HEK293 (cell line): ENCODE results near the gene SFPQ.

Experiments
- CTCF ChIA-PET: fragments of 350-600 bp; formaldehyde crosslinking; extraction: SDS; loops from one replicate; lab custom pipeline; 2021; ENCODE audit warnings: antibody characterized with exemption; lab: Yijun Ruan, JAX
- POLR2A ChIA-PET: fragments of 300-600 bp; formaldehyde crosslinking; extraction: SDS; loops from one replicate; lab custom pipeline; 2020; ENCODE audit warnings: antibody characterized with exemption, inconsistent platforms; lab: Yijun Ruan, JAX
- H3K27ac ChIP-seq: fragments of 200-500 bp; sonication (Bioruptor generic); 2 replicates; pipeline ENCODE4 v1.5.1; 2014; ENCODE audit warnings: low read depth, low read length, control low read depth, inconsistent platforms; ENCODE audit errors: extremely low read depth
- H3K36me3 ChIP-seq, 2 experiments: fragments of 200-500 bp in 1 of 2; sonication (Bioruptor generic) in 1 of 2; 1 replicate in 1 of 2; 2 replicates in 1 of 2; pipeline ENCODE4 v1.5.1; 2014 to 2017; ENCODE audit warnings: inconsistent platforms in 2 of 2, low read length in 2 of 2; ENCODE audit not compliant: control insufficient read depth in 2 of 2, insufficient read depth in 1 of 2
- H3K4me1 ChIP-seq: fragments of 200-500 bp; sonication (Bioruptor generic); 2 replicates; pipeline ENCODE4 v1.5.1; 2014; ENCODE audit warnings: mild to moderate bottlenecking, low read length, inconsistent platforms; ENCODE audit not compliant: control insufficient read depth, insufficient read depth
- H3K4me3 ChIP-seq: 2 replicates; pipeline ENCODE4 v1.5.1; 2011; ENCODE audit warnings: low read depth, mild to moderate bottlenecking, control low read depth, low read length, moderate library complexity
- H3K9me3 ChIP-seq: fragments of 200-500 bp; sonication (Bioruptor generic); 2 replicates; pipeline ENCODE4 v1.5.1; 2014; ENCODE audit warnings: low read depth, low read length, inconsistent platforms; ENCODE audit not compliant: control insufficient read depth, insufficient read depth
- BCL11A ChIP-seq: fragments of 450-650 bp; formaldehyde crosslinking; IDR thresholded peaks from 2 replicates; pipeline ENCODE4 v1.5.1; 2016; ENCODE audit warnings: low read depth, missing biosample characterization, missing genetic modification characterization
- BCL6B ChIP-seq: fragments of 450-650 bp; formaldehyde crosslinking; IDR thresholded peaks from 2 replicates; pipeline ENCODE4 v1.5.1; 2017; ENCODE audit warnings: missing biosample characterization, missing genetic modification characterization
- ELK4 ChIP-seq: IDR thresholded peaks from 2 replicates; pipeline ENCODE4 v1.6.1; 2011; ENCODE audit warnings: mild to moderate bottlenecking, low read depth, low read length, borderline replicate concordance
- HOXC10 ChIP-seq: sonication (generic); formaldehyde crosslinking; IDR thresholded peaks from 2 replicates; pipeline ENCODE4 v1.8.1; 2023; ENCODE audit warnings: mild to moderate bottlenecking, missing genetic modification reagents
- INSM2 ChIP-seq: fragments of 450-650 bp; formaldehyde crosslinking; IDR thresholded peaks from 2 replicates; pipeline ENCODE4 v1.5.1; 2016; ENCODE audit warnings: missing biosample characterization, missing genetic modification characterization
- KLF10 ChIP-seq: fragments of 450-650 bp; IDR thresholded peaks from 2 replicates; pipeline ENCODE4 v1.5.1; 2018; ENCODE audit warnings: missing biosample characterization, mild to moderate bottlenecking, missing genetic modification characterization
- KLF7 ChIP-seq: fragments of 450-650 bp; formaldehyde crosslinking; IDR thresholded peaks from 2 replicates; pipeline ENCODE4 v1.5.1; 2016; ENCODE audit warnings: missing biosample characterization, missing genetic modification characterization, borderline replicate concordance
- SETDB1 ChIP-seq: IDR thresholded peaks from one replicate; pipeline ENCODE4 v1.6.1; 2017; ENCODE audit warnings: mild to moderate bottlenecking, low read length, moderate library complexity, mixed read lengths; ENCODE audit not compliant: insufficient read length
- SP3 ChIP-seq: fragments of 450-650 bp; formaldehyde crosslinking; IDR thresholded peaks from 2 replicates; pipeline ENCODE4 v1.5.1; 2016; ENCODE audit warnings: missing biosample characterization, missing genetic modification characterization
- SP7 ChIP-seq: fragments of 450-650 bp; formaldehyde crosslinking; IDR thresholded peaks from 2 replicates; pipeline ENCODE4 v1.5.1; 2016; ENCODE audit warnings: missing biosample characterization, missing genetic modification characterization
- YY2 ChIP-seq: fragments of 450-650 bp; formaldehyde crosslinking; IDR thresholded peaks from 2 replicates; pipeline ENCODE4 v1.5.1; 2016; ENCODE audit warnings: missing biosample characterization, missing genetic modification characterization
- ZBTB1 ChIP-seq: fragments of 450-650 bp; formaldehyde crosslinking; IDR thresholded peaks from 2 replicates; pipeline ENCODE4 v1.5.1; 2016; ENCODE audit warnings: missing biosample characterization, missing genetic modification characterization
- ZBTB44 ChIP-seq: fragments of 450-650 bp; IDR thresholded peaks from 2 replicates; pipeline ENCODE4 v1.5.1; 2018; ENCODE audit warnings: missing biosample characterization, mild to moderate bottlenecking, missing genetic modification characterization
- ZBTB48 ChIP-seq: fragments of 450-650 bp; formaldehyde crosslinking; IDR thresholded peaks from 2 replicates; pipeline ENCODE4 v1.5.1; 2016; ENCODE audit warnings: missing biosample characterization, missing genetic modification characterization
- ZFP37 ChIP-seq: fragments of 450-650 bp; formaldehyde crosslinking; IDR thresholded peaks from 2 replicates; pipeline ENCODE4 v1.5.1; 2016; ENCODE audit warnings: missing biosample characterization, missing genetic modification characterization
- ZFP41 ChIP-seq: fragments of 450-650 bp; formaldehyde crosslinking; IDR thresholded peaks from 2 replicates; pipeline ENCODE4 v1.5.1; 2016; ENCODE audit warnings: missing biosample characterization, missing genetic modification characterization, borderline replicate concordance
- ZNF18 ChIP-seq: fragments of 450-650 bp; formaldehyde crosslinking; IDR thresholded peaks from 2 replicates; pipeline ENCODE4 v1.5.1; 2016; ENCODE audit warnings: missing biosample characterization, missing genetic modification characterization
- ZNF302 ChIP-seq: fragments of 450-650 bp; formaldehyde crosslinking; IDR thresholded peaks from 2 replicates; pipeline ENCODE4 v1.5.1; 2016; ENCODE audit warnings: missing biosample characterization, missing genetic modification characterization, low read depth
- ZNF37A ChIP-seq: fragments of 450-650 bp; IDR thresholded peaks from 2 replicates; pipeline ENCODE4 v1.5.1; 2018; ENCODE audit warnings: missing biosample characterization, missing genetic modification characterization
- ZNF423 ChIP-seq: fragments of 450-650 bp; formaldehyde crosslinking; IDR thresholded peaks from 2 replicates; pipeline ENCODE4 v1.5.1; 2016; ENCODE audit warnings: missing biosample characterization, missing genetic modification characterization
- ZNF426 ChIP-seq: fragments of 450-650 bp; formaldehyde crosslinking; IDR thresholded peaks from 2 replicates; pipeline ENCODE4 v1.5.1; 2017; ENCODE audit warnings: missing biosample characterization, missing genetic modification characterization, mild to moderate bottlenecking, inconsistent platforms, moderate library complexity
- ZNF513 ChIP-seq: fragments of 450-650 bp; IDR thresholded peaks from 2 replicates; pipeline ENCODE4 v1.5.1; 2018; ENCODE audit warnings: missing biosample characterization, missing genetic modification characterization
- ZNF530 ChIP-seq: fragments of 450-650 bp; formaldehyde crosslinking; IDR thresholded peaks from 2 replicates; pipeline ENCODE4 v1.5.1; 2016; ENCODE audit warnings: low read depth, missing biosample characterization, missing genetic modification characterization
- ZNF561 ChIP-seq: fragments of 450-650 bp; IDR thresholded peaks from 2 replicates; pipeline ENCODE4 v1.5.1; 2018; ENCODE audit warnings: missing biosample characterization, missing genetic modification characterization, borderline replicate concordance
- ZNF830 ChIP-seq: fragments of 450-650 bp; IDR thresholded peaks from 2 replicates; pipeline ENCODE4 v1.5.0; 2018; ENCODE audit warnings: missing biosample characterization, missing genetic modification characterization, low read depth, mild to moderate bottlenecking, moderate library complexity

The SFPQ gene

GRCh38 chr1:35201631-35202030, 8.7 kb upstream of the SFPQ start:
- Histone ChIP-seq H3K9me3 (no peaks in the 10 kb centered on the region), H3K27ac (no peak overlapping the region), H3K36me3 (no peaks in the 10 kb centered on the region), H3K4me3 (no peak overlapping the region), H3K4me1 (no peaks in the 10 kb centered on the region)
- no peak for TF ChIP-seq SP3
- TF ChIP-seq INSM2 = no peak
- TF ChIP-seq ZBTB1 = no peak
- no peak for TF ChIP-seq KLF7 (tag by site-specific recombination)
- TF ChIP-seq SP7 (tag by site-specific recombination) = peak; percentile 61
- CTCF ChIA-PET = interaction anchor here (0.5 to 1.6 kb wide), 19 partner anchors 9 to 574 kb away, joined by 3 to 12 read pairs (median 4); partner anchors contain the start of gene SFPQ
- POLR2A ChIA-PET = interaction anchor here (1.1 kb wide), 1 partner anchor 9 kb away, joined by 8 read pairs; the partner anchor contains the start of gene SFPQ

GRCh38 chr1:35192056-35192852, 691 bp downstream of the SFPQ start:
- peaks cover 39 to 46% of the 10 kb centered on the region in 2 experiments for H3K36me3 ChIP-seq
- TF ChIP-seq ZFP41 (tag by site-specific recombination) (no peak), ZNF426 (no peak), KLF10 (tag by site-specific recombination) (peak; percentile 12; the same call in 1 of the 2 replicates), YY2 (tag by site-specific recombination) (peak; percentile 69), ZNF37A (tag by site-specific recombination) (no peak), ZBTB44 (tag by site-specific recombination) (no peak), ZNF561 (tag by site-specific recombination) (peak; percentile 49; the same call in 1 of the 2 replicates), HOXC10 (CRISPR knock-in tag) (peak; percentile 50; the same call in 1 of the 2 replicates), ZBTB48 (tag by site-specific recombination) (peak; percentile 30; the same call in 1 of the 2 replicates), ZNF423 (tag by site-specific recombination) (no peak), ZNF302 (tag by site-specific recombination) (no peak), ZNF18 (tag by site-specific recombination) (no peak), ZNF513 (tag by site-specific recombination) (no peak), ELK4 (no peak), BCL11A (tag by site-specific recombination) (no peak), ZNF830 (tag by site-specific recombination) (no peak), ZNF530 (tag by site-specific recombination) (no peak), BCL6B (tag by site-specific recombination) (no peak), KLF7 (tag by site-specific recombination) (no peak), ZFP37 (tag by site-specific recombination) (0 out of 2 replicates have a peak, but pooled peaks have one; percentile 87), SETDB1 (no peak)

More at GRCh38 chr1:35192056-35192852, 691 bp downstream of the SFPQ start:
- ChIA-PET CTCF (interaction anchor here (0.7 kb wide), 1 partner anchor 10 kb away, joined by 3 read pairs; no protein-coding TSS in a partner anchor), POLR2A (interaction anchor here (0.5 to 1.6 kb wide), 8 partner anchors 9 to 366 kb away, joined by 3 to 13 read pairs (median 5); partner anchors contain the start of genes NCDN, ZMYM4 and ZMYM6)
- Histone ChIP-seq H3K4me1 (no peaks in the 10 kb centered on the region), H3K4me3 (peak overlapping the region; percentile 99), H3K9me3 (no peaks in the 10 kb centered on the region), H3K27ac (peak overlapping the region; percentile 86)
